ENCODE data around the gene NUP210L.
"Not testable (repeated sequence)": the region's sequence is repeated elsewhere in the genome, so short reads cannot be mapped to it uniquely, and the experiment has no call there.

Gene NUP210L

DNA sequence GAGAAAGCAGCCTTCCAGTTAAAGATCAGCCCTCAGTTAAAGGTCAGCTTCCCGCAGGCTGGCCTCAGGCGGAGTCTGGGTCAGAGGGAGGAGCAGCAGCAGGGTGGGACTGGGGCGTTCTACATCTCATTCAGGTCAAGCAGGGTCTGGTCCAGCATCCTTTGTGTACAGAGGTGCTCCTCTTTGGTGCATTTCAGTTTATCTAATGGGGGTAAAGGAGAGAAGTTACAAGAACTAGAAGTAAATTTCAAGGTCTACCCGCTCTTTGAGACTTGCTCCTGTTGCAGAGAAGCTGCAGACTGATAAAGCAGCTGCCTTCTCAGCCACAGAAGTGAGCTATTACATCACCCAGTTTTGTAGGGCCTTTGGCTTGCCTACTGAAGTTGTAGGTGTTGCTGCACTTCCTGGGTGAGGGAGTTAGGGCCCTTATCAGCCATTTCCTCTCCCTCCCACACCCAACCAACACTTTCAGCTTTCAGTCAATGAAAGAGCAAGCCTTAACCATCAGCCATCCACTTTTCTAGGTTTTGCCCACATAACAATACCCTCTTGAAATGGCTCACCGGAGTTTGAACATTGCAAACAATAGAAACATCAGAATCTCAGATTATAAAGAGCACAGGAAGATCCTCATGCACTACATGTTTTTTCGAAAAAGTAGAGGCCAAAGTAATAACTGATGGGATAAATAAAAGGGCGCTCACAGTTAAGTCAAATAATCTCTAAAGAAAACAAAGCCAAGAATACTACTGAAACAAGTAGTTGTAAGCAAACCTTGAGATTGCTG lies 2.8 kb upstream of the NUP210L start:
- CTCF ChIA-PET: interaction anchor here (0.6 to 1.3 kb wide), 3 partner anchors 9 to 135 kb away, joined by 3 to 4 read pairs (median 3); no protein-coding TSS in a partner anchor
- H3K9me3 Mint-ChIP-seq: peaks cover 8% of the 10 kb centered on the region
- H3K27me3 Mint-ChIP-seq: no peaks in the 10 kb centered on the region
- H3K27ac Mint-ChIP-seq: peak overlapping the region; percentile 97
- H3K4me3 Mint-ChIP-seq: peak overlapping the region; percentile 65
- DNase-seq: peak; percentile 85
- H3K36me3 Mint-ChIP-seq: peaks cover 83% of the 10 kb centered on the region
- H3K4me1 Mint-ChIP-seq: peaks cover 85% of the 10 kb centered on the region

DNA sequence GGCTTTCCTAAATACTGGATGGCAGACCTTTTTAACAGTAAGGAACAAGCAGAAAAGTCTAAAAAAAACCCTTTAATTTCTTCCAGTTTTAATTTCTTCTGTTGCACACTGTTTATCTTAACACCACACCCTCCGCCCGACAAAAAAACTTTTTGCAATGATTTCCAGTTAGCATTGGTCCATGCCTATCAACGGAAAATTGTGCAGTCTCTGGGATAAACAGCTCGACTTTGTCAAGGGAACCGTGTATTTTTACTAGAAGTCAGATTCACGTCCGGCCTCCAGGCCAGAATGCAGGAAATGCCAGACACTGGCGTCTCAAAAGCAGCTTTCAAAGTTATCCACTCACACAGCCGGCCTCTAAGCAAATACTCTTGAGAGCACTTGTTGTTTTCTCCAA lies 378 bp upstream of the NUP210L start:
- Mint-ChIP-seq H3K27me3 (no peaks in the 10 kb centered on the region), H3K9me3 (peaks cover 6% of the 10 kb centered on the region), H3K36me3 (peaks cover 68% of the 10 kb centered on the region), H3K27ac (peak overlapping the region; percentile 84), H3K4me3 (no peak overlapping the region), H3K4me1 (peaks cover 65% of the 10 kb centered on the region)
- no peak for DNase-seq
- CTCF ChIA-PET: no interaction called here

DNA sequence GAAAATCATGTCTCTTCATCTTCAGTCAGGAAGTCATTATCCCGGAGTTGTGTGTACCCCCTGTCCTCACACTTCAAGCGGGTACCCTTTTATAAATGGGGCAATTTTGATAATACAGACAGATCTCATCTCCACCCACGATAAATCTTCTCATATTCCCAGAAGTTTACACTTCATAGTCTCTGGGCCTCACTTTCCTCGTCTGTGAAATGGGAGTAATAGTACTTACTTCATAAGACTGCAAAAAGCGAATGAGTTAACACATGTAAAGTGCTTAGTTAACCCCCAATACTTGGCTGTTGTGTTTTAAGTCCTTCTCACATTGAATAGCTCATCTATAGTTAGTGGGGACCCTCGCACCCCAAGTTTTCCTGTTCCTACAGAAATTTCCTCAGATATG lies 820 bp downstream of the NUP210L start:
- H3K36me3 Mint-ChIP-seq: peaks cover 57% of the 10 kb centered on the region
- DNase-seq: no peak
- no peaks in the 10 kb centered on the region for H3K9me3 Mint-ChIP-seq
- peaks cover 53% of the 10 kb centered on the region for H3K4me1 Mint-ChIP-seq
- H3K27ac Mint-ChIP-seq: no peak overlapping the region
- no peak overlapping the region for H3K4me3 Mint-ChIP-seq
- no peaks in the 10 kb centered on the region for H3K27me3 Mint-ChIP-seq
- CTCF ChIA-PET: no interaction called here

DNA sequence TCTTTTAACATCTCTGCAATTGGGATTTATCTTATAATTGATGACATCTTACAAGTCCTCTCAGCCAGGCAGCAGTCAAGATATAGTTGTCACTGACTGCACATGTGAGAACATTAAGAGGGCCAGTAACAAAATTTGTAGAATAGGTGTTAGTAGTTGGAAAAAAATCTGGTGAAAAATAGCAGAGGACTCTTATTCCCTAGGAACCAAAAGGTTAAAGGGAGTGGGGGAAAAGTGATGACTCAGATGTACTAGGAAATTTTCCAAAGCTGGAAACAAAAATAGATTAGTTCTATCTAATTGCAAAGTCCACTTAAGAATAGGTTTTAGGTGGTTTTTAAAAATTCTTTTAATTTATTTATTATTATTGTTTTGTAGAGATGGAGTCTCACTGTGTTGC lies 3.6 kb downstream of the NUP210L start:
- no peaks in the 10 kb centered on the region for H3K27me3 Mint-ChIP-seq
- DNase-seq: no peak
- peaks cover 31% of the 10 kb centered on the region for H3K4me1 Mint-ChIP-seq
- no peaks in the 10 kb centered on the region for H3K9me3 Mint-ChIP-seq
- H3K4me3 Mint-ChIP-seq: no peak overlapping the region
- no peak overlapping the region for H3K27ac Mint-ChIP-seq
- CTCF ChIA-PET: no interaction called here
- peaks cover 34% of the 10 kb centered on the region for H3K36me3 Mint-ChIP-seq

DNA sequence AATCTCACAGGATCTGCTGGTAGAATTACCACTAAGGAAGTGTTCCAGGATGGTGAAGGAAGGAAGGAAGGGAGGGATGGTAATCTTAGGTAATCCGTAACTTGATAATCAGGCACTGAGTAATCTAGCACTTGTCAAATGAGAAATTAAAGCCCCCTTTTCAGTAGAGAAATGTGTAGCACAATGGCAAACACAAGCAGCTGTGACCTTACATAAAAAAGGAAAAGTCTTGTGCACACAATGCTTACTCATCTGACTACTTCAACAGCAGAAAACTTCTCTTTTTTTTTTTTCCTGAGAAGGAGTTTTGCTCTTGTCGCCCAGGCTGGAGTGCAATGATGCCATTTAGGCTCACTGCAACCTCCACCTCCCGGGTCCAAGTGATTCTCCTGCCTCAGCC lies 6.1 kb downstream of the NUP210L start:
- Mint-ChIP-seq H3K27me3 (no peaks in the 10 kb centered on the region), H3K4me3 (no peak overlapping the region), H3K36me3 (peaks cover 13% of the 10 kb centered on the region), H3K27ac (no peak overlapping the region), H3K9me3 (no peaks in the 10 kb centered on the region), H3K4me1 (peaks cover 7% of the 10 kb centered on the region)
- CTCF ChIA-PET: no interaction called here
- DNase-seq: no peak

DNA sequence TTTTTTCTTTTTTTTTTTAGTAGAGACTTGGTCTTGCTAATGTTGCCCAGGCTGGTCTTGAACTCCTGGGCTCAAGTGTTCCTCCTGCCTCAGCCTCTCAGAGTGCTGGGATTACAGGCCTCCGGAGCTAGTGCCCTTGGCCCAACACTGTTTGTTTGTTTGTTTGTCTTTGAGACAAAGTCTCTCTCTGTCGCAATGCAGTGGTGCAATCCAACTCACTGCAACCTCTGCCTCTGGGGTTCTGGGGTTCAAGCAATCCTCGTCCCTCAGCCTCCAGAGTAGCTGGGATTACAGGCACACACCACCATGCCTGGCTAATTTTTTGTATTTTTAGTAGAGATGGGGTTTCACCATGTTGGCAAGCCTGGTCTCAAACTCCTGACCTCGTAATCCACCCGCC lies 7.4 kb downstream of the NUP210L start:
- not testable (repeated sequence) for H3K9me3 Mint-ChIP-seq, H3K4me3 Mint-ChIP-seq, H3K36me3 Mint-ChIP-seq, H3K27me3 Mint-ChIP-seq, H3K4me1 Mint-ChIP-seq, H3K27ac Mint-ChIP-seq, DNase-seq
- CTCF ChIA-PET: interaction anchor here (1.2 to 1.3 kb wide), 2 partner anchors 11 to 40 kb away, joined by 3 to 4 read pairs; no protein-coding TSS in a partner anchor

DNA sequence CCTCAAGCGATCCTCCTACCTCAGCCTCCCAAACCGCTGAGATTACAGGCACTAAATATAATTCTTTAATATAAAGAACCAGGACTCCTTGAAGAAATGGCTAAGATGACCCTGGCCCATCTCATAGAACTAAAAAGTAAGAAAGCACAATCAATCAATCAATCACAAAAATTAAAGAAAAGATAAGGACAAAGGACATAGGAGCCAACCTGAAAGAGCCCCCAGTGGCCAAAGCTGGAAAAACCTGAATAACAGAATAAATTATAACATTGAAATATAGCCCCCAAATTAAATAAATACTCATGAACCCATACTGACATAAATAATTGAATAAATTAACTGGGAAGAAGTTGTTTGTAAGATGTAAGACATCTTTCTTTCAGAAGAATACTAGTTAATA lies 8.9 kb downstream of the NUP210L start:
- Mint-ChIP-seq H3K27ac (no peak overlapping the region), H3K27me3 (no peaks in the 10 kb centered on the region), H3K4me1 (peaks cover 3% of the 10 kb centered on the region), H3K4me3 (no peak overlapping the region), H3K9me3 (no peaks in the 10 kb centered on the region), H3K36me3 (peaks cover under 1% of the 10 kb centered on the region)
- CTCF ChIA-PET: interaction anchor here (0.6 to 1.3 kb wide), 3 partner anchors 38 to 661 kb away, joined by 3 read pairs; no protein-coding TSS in a partner anchor
- no peak for DNase-seq

DNA sequence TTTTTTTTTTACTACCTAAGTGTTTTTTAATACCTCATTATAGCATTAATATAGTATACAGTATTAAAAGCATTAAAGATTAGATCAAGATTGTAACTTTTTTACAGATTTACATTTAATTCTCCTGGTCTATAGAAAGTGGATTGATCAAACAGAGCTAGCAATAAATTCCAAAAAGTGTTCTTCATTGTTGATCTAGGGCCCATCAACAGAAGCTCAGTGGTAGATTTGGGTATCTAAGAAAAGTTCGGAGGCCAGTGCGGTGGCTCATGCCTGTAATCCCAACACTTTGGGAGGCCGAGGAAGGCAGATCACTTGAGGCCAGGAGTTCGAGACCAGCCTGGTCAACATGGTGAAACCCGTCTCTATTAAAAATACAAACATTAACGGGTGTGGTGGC lies 12.5 kb downstream of the NUP210L start:
- DNase-seq: no peak
- no peaks in the 10 kb centered on the region for H3K4me1 Mint-ChIP-seq
- no peak overlapping the region for H3K4me3 Mint-ChIP-seq
- H3K9me3 Mint-ChIP-seq: no peaks in the 10 kb centered on the region
- H3K27ac Mint-ChIP-seq: no peak overlapping the region
- CTCF ChIA-PET: no interaction called here
- H3K36me3 Mint-ChIP-seq: no peaks in the 10 kb centered on the region
- H3K27me3 Mint-ChIP-seq: no peaks in the 10 kb centered on the region

DNA sequence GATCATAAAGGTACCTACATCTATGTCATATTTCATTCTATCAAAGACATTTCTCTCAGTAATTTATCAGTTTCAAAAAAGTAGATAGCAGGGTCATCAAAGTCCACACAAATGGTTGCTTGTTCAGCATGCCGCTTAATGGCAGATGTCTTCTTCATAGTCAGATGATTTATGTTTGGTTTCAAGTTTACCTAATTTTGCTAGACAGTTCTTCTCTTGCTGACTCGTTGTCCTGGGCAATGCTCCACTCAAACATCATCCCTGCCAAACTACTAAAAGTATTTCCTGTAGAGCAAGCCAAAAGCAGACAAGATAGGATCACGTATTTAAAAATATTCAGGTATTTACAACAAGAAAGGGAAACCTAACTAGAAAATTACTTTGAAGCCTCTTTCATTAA lies 13.6 kb downstream of the NUP210L start:
- H3K27ac Mint-ChIP-seq: no peak overlapping the region
- CTCF ChIA-PET: interaction anchor here (0.7 kb wide), 1 partner anchor 39 kb away, joined by 3 read pairs; no protein-coding TSS in a partner anchor
- no peaks in the 10 kb centered on the region for H3K36me3 Mint-ChIP-seq
- no peak overlapping the region for H3K4me3 Mint-ChIP-seq
- H3K9me3 Mint-ChIP-seq: no peaks in the 10 kb centered on the region
- no peaks in the 10 kb centered on the region for H3K27me3 Mint-ChIP-seq
- DNase-seq: no peak
- no peaks in the 10 kb centered on the region for H3K4me1 Mint-ChIP-seq

DNA sequence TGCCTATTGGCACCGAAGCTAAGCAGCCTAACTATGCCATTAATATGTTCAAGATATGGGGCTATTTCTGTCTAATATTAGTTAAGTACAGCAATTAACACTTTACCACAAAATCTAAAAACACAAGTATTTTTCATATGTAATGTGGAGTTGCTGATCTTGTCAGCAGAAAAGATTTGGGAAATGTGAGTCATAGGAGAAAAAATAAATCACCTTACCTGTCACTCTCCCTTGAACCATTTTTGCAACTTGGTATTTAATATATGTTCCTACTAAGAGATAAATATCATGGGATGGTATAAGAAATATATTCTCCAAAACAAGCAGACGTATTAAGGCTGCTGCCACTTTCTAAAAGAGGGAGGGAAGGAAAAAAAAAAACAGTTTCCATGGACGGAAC lies 17.0 kb downstream of the NUP210L start:
- Mint-ChIP-seq H3K27ac (no peak overlapping the region), H3K4me1 (no peaks in the 10 kb centered on the region), H3K4me3 (no peak overlapping the region), H3K36me3 (no peaks in the 10 kb centered on the region), H3K27me3 (no peaks in the 10 kb centered on the region), H3K9me3 (no peaks in the 10 kb centered on the region)
- DNase-seq: no peak
- CTCF ChIA-PET: no interaction called here

DNA sequence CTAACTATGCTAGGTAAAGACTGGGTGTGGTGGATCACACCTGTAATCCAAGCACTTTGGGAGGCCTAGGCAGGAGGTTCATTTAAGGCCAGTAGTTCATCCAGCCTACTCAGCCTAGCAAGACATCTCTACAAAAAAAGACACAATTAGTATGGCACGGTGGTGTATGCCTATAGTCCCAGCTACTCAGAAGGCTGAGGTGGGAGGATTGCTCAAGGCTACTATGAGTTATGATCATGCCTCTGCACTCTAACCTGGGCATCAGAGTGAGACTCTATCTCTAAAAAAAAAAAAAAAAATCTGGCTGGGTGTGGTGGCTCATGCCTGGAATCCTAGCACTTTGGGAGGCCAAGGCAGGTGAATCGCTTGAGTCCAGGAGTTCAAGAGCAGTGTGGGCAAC lies 21.6 kb downstream of the NUP210L start:
- H3K4me3 Mint-ChIP-seq: no peak overlapping the region
- no peaks in the 10 kb centered on the region for H3K27me3 Mint-ChIP-seq
- DNase-seq: no peak
- no peaks in the 10 kb centered on the region for H3K36me3 Mint-ChIP-seq
- no peaks in the 10 kb centered on the region for H3K4me1 Mint-ChIP-seq
- no peaks in the 10 kb centered on the region for H3K9me3 Mint-ChIP-seq
- H3K27ac Mint-ChIP-seq: no peak overlapping the region
- CTCF ChIA-PET: no interaction called here

DNA sequence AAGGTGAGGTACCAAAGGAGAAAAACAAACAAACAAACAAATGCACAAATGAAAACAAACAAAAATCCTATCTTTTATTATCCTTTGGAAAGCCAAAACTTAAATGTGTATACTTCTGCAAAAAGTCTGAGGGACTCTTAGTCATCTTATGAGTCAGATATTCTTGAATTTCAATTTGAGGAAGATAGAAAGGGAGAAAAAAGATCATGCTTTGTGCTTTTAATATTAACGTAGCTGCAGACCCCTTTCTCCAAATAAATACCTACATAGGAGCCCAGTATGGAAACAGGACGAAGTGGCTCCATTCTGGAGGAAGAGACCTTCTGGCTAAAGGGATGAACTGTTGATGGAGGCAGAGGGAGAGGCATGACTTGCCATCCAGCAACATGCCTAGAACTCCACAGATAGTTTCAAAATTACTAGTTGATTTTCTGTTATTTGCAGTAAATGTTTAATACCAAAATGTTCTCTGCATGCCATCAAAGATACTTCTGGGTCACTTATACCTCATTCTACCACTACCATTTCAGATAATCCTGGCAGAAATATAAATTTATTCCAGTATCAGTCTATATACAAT lies 25.4 kb downstream of the NUP210L start:
- Mint-ChIP-seq H3K27me3 (no peaks in the 10 kb centered on the region), H3K27ac (no peak overlapping the region), H3K4me3 (no peak overlapping the region), H3K9me3 (peaks cover 2% of the 10 kb centered on the region), H3K36me3 (no peaks in the 10 kb centered on the region), H3K4me1 (no peaks in the 10 kb centered on the region)
- CTCF ChIA-PET: no interaction called here
- DNase-seq: no peak

DNA sequence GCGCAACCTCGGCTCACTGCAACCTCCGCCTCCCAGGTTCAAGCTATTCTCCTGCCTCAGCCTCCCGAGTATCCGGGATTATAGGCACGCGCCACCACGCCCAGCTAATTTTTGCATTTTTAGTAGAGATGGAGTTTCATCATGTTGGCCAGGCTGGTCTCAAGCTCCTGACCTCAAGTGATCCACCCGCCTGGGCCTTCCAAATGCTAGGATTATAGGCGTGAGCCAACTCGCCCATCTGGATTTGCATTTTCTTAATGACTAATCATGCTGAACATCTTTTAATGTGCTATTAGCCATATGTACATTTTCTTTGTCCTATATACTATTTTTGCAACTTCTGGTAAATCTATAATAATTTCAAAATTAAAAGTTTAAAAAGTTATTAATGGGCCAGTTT lies 31.7 kb downstream of the NUP210L start:
- H3K9me3 Mint-ChIP-seq, CTCF ChIA-PET, DNase-seq: not testable (repeated sequence)

DNA sequence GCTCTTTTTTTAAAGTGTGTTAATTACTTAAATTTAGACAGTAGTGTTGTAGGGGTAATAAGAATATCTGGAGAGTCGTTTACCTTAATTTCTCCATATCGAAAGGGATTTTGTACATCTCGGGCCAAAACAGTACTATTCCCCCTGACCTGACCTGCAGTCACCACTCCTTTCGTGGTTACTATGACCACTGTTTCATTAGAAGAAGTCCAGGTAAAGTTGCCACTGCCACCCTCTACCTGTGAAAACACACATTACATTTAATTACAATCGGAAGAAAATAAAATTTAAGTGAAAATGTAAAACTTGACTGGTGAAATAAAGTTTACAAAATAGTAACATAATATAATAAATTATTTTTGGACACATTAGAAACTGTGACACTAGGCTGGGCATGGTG lies 37.2 kb downstream of the NUP210L start:
- no peak overlapping the region for H3K27ac Mint-ChIP-seq
- CTCF ChIA-PET: no interaction called here
- H3K4me1 Mint-ChIP-seq: peaks cover 13% of the 10 kb centered on the region
- H3K27me3 Mint-ChIP-seq: peaks cover 5% of the 10 kb centered on the region
- no peak overlapping the region for H3K4me3 Mint-ChIP-seq
- H3K36me3 Mint-ChIP-seq: no peaks in the 10 kb centered on the region
- DNase-seq: no peak
- no peaks in the 10 kb centered on the region for H3K9me3 Mint-ChIP-seq

More for the DNA sequence above, 31.7 kb downstream of the NUP210L start:
- not testable (repeated sequence) for H3K27me3 Mint-ChIP-seq, H3K27ac Mint-ChIP-seq, H3K36me3 Mint-ChIP-seq, H3K4me3 Mint-ChIP-seq, H3K4me1 Mint-ChIP-seq

DNA sequence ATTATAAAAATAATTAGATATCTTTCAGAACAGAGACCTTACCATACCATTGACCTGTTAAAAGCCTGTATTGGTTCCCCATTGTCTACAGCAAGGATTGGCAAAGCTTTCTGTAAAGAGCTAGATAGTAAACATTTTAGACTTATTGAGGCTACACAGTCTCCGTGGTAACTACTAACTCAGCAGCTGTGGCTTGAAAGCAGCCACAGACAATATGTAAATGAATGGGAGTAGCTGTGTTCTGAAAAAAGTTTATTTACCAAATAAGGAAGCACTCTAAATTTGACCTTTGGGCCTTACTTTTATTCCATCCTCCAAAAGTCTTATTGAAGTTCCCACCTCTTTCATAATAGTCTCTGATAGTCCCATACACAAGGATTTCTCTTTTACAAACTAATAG lies 39.7 kb downstream of the NUP210L start:
- H3K27me3 Mint-ChIP-seq: peaks cover 5% of the 10 kb centered on the region
- DNase-seq: no peak
- H3K27ac Mint-ChIP-seq: no peak overlapping the region
- no peaks in the 10 kb centered on the region for H3K9me3 Mint-ChIP-seq
- no peak overlapping the region for H3K4me3 Mint-ChIP-seq
- peaks cover 13% of the 10 kb centered on the region for H3K4me1 Mint-ChIP-seq
- CTCF ChIA-PET: no interaction called here
- no peaks in the 10 kb centered on the region for H3K36me3 Mint-ChIP-seq
